ENCODE measurements around the gene AFF1. TPM values are rescaled to one million over a fixed set of nuclear protein-coding genes. Genes with fewer than 3 reads are reported as not detected.
A peak's percentile ranks its signal among the peaks of the same experiment; 100 is the strongest.

AFF1 gene
- total and polyA plus RNA-seq, 2 of the 4 experiments (the other 2 are of a cell fraction), result 7.0 to 9.6 TPM

DNA sequence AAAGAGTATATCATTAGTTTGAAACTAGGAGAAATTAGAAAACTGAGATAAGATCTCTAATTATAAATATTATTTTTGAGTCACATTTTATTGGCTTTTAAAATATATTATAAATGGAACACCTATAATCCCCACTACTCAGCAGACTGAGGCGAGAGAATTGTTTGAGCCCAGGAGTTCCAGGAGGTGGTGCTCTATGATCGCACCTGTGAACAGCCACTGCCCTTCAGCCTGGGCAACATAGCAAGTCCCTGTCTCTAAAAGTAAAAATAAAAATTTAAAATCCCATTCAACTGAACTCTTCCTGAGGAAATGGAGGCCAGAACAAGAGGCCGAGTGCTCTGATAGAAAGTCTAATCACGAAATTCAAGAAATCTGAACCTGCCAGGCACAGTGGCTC is 36.2 kb upstream of the AFF1 start:
- ATAC-seq (ENCODE audit: low read depth), result no peak
- Histone ChIP-seq H3K18ac (ENCODE audit: low read depth, low read length) (no peak overlapping the region), H3K23ac (ENCODE audit: low read depth, low read length) (no peak overlapping the region), H3K4me2 (ENCODE audit: low read depth, low read length) (no peak overlapping the region), H2AK5ac (ENCODE audit: low read depth, low read length) (no peak overlapping the region), H4K20me1 (ENCODE audit: insufficient read depth, low read length) (no peaks in the 10 kb centered on the region), H3K79me1 (ENCODE audit: low read depth in 1 of 2, low read length in 2 of 2) (no peaks in the 10 kb centered on the region), H2BK20ac (ENCODE audit: low read depth, low read length) (no peak overlapping the region), H3K4ac (ENCODE audit: low read depth, low read length) (no peak overlapping the region), H2BK120ac (ENCODE audit: low read depth, low read length) (no peak overlapping the region), H3K27ac (ENCODE audit: insufficient read depth, low read length) (no peak overlapping the region), H3K36me3 (ENCODE audit: control insufficient read depth, insufficient read depth, low read length) (no peaks in the 10 kb centered on the region), H2BK5ac (ENCODE audit: low read depth, low read length, poor library complexity, severe bottlenecking) (no peak overlapping the region), H2AFZ (replicated peaks; ENCODE audit: low read length, poor library complexity) (no peak overlapping the region), H4K5ac (ENCODE audit: low read depth, low read length) (no peak overlapping the region), H4K91ac (ENCODE audit: insufficient read depth, low read depth, low read length) (no peak overlapping the region), H3K4me1 (ENCODE audit: control insufficient read depth, insufficient read depth, low read length) (0 out of 2 replicates have a peak, but pooled peaks cover 1% of the 10 kb centered on the region), H3K56ac (ENCODE audit: extremely low read depth, insufficient read depth, low read length) (no peak overlapping the region), H2BK15ac (ENCODE audit: low read depth, low read length) (no peak overlapping the region), H2AK9ac (replicated peaks; ENCODE audit: low read depth, low read length, poor library complexity) (no peak overlapping the region), H3K27me3 (ENCODE audit: control insufficient read depth, insufficient read depth, low read length) (no peaks in the 10 kb centered on the region), H3K4me3 (ENCODE audit: insufficient read depth, low read depth, low read length) (no peak overlapping the region), H4K8ac (ENCODE audit: low read depth in 2 of 2, low read length in 2 of 2) (no peak overlapping the region), H3K9me1 (ENCODE audit: insufficient read depth, low read length) (no peaks in the 10 kb centered on the region; the same call in 1 of the 2 replicates), H3K9ac (ENCODE audit: low read depth, low read length) (no peak overlapping the region), H3K9me3 (ENCODE audit: control insufficient read depth, insufficient read depth, low read length) (no peaks in the 10 kb centered on the region; the same call in none of the 2 replicates), H3K14ac (replicated peaks; ENCODE audit: low read depth, low read length) (no peak overlapping the region)
- TF ChIP-seq MAFK (IDR thresholded peaks at IDR 0.05; ENCODE audit: low read depth, low read length), result no peak
- TF ChIP-seq RAD21 (IDR thresholded peaks at IDR 0.05; ENCODE audit: low read length), result peak; percentile 50
- no peak for TF ChIP-seq CEBPB (IDR thresholded peaks at IDR 0.05; ENCODE audit: low read depth, low read length)
- TF ChIP-seq, protein P1, sequence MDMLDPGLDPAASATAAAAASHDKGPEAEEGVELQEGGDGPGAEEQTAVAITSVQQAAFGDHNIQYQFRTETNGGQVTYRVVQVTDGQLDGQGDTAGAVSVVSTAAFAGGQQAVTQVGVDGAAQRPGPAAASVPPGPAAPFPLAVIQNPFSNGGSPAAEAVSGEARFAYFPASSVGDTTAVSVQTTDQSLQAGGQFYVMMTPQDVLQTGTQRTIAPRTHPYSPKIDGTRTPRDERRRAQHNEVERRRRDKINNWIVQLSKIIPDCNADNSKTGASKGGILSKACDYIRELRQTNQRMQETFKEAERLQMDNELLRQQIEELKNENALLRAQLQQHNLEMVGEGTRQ (IDR thresholded peaks at IDR 0.05; ENCODE audit: low read depth, low read length), result no peak
- TF ChIP-seq SMC3 (IDR thresholded peaks at IDR 0.05; ENCODE audit: low read depth, low read length), result peak; percentile 29; the same call in 1 of the 2 replicates
- no peak for TF ChIP-seq RFX5 (IDR thresholded peaks at IDR 0.05; ENCODE audit: low read depth, low read length)
- TF ChIP-seq, protein P2, sequence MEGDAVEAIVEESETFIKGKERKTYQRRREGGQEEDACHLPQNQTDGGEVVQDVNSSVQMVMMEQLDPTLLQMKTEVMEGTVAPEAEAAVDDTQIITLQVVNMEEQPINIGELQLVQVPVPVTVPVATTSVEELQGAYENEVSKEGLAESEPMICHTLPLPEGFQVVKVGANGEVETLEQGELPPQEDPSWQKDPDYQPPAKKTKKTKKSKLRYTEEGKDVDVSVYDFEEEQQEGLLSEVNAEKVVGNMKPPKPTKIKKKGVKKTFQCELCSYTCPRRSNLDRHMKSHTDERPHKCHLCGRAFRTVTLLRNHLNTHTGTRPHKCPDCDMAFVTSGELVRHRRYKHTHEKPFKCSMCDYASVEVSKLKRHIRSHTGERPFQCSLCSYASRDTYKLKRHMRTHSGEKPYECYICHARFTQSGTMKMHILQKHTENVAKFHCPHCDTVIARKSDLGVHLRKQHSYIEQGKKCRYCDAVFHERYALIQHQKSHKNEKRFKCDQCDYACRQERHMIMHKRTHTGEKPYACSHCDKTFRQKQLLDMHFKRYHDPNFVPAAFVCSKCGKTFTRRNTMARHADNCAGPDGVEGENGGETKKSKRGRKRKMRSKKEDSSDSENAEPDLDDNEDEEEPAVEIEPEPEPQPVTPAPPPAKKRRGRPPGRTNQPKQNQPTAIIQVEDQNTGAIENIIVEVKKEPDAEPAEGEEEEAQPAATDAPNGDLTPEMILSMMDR (conservative IDR thresholded peaks at IDR 0.05; ENCODE audit: low read depth, low read length), result peak; percentile 35
- ChIA-PET CTCF (interaction anchor here (1.2 kb wide), 1 partner anchor 400 kb away, joined by 6 read pairs; no protein-coding TSS in a partner anchor), POLR2A (ENCODE audit: unreplicated experiment) (no interaction called here)
- dilution Hi-C loops (cut with HindIII; ENCODE audit: low sequenced_read_pairs, unreplicated experiment), result no loop called here
- no TSS peak for BruUV-seq (replicated peaks)
- peak; percentile 17 for DNase-seq
- WGBS, 2 experiments (ENCODE audit: extremely low coverage in 2 of 2, insufficient read length in 1 of 2), result no CpG with 5 or more reads among the region's 4 CpGs
- in situ Hi-C loops (cut with MboI; ENCODE audit: low sequenced_read_pairs), result loop anchor here (5.0 to 10.0 kb wide), 2 partner anchors 304 to 401 kb away; partner anchors contain the start of gene PTPN13
- intact Hi-C loops (cut with micrococcal nuclease), result no loop called here

All from IMR-90 (cell line).